ENCODE data around the gene DPCD.

DPCD gene

GRCh38 chr10:101617102-101617823 lies 29.1 kb downstream of the DPCD start:
- DNase-seq (ENCODE audit: low spot score), result no peak
- Histone ChIP-seq H3K4me1 (ENCODE audit: insufficient read depth, poor library complexity, severe bottlenecking) (no peaks in the 10 kb centered on the region), H3K27me3 (ENCODE audit: insufficient read depth, poor library complexity, severe bottlenecking) (no peaks in the 10 kb centered on the region), H3K27ac (ENCODE audit: poor library complexity, severe bottlenecking) (no peak overlapping the region), H3K36me3 (ENCODE audit: low read depth) (no peaks in the 10 kb centered on the region), H3K9me3 (ENCODE audit: severe bottlenecking) (no peaks in the 10 kb centered on the region), H3K4me3 (ENCODE audit: severe bottlenecking) (no peak overlapping the region)
- TF ChIP-seq CTCF (IDR thresholded peaks at IDR 0.05; ENCODE audit: poor library complexity, severe bottlenecking), result no peak
- ATAC-seq (ENCODE audit: low read depth), result no peak; the same call in 2 of the 3 replicates

- H3K27ac ChIP-seq (ENCODE audit: poor library complexity, severe bottlenecking), result no peak overlapping the region
- no peaks in the 10 kb centered on the region for H3K27me3 ChIP-seq (ENCODE audit: insufficient read depth, poor library complexity, severe bottlenecking)
- no peak for TF ChIP-seq CTCF (IDR thresholded peaks at IDR 0.05; ENCODE audit: poor library complexity, severe bottlenecking)
- DNase-seq (ENCODE audit: low spot score), result no peak
- H3K4me3 ChIP-seq (ENCODE audit: severe bottlenecking), result no peak overlapping the region
- no peaks in the 10 kb centered on the region for H3K9me3 ChIP-seq (ENCODE audit: severe bottlenecking)
- H3K36me3 ChIP-seq (ENCODE audit: low read depth), result no peaks in the 10 kb centered on the region
- no peaks in the 10 kb centered on the region for H3K4me1 ChIP-seq (ENCODE audit: insufficient read depth, poor library complexity, severe bottlenecking)
- no peak for ATAC-seq (ENCODE audit: low read depth)
These were observed 29.9 kb downstream of the DPCD start for GRCh38 chr10:101617824-101618568.

DNA sequence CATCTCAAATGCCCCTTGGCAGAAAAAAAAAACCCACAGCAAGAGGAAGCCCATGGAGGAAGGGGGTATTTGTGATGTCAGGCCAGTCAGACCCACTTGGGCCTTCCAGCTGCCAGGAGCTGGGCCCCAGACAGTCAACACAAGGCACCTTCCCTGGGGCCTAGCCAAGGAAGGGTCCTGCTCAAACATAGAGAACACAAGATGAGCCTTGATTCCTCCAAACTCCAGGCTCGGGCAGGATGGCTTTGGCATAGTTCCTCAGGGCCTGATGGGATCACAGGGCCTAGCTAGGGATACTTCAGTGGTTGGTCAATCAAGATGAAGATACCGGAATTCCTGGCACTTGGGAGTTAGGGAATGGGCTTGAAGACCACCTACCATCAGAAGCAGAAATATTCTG lies 30.8 kb downstream of the DPCD start:
- no peak overlapping the region for H3K27ac ChIP-seq (ENCODE audit: poor library complexity, severe bottlenecking)
- H3K4me1 ChIP-seq (ENCODE audit: insufficient read depth, poor library complexity, severe bottlenecking), result no peaks in the 10 kb centered on the region
- no peaks in the 10 kb centered on the region for H3K27me3 ChIP-seq (ENCODE audit: insufficient read depth, poor library complexity, severe bottlenecking)
- DNase-seq (ENCODE audit: low spot score) (no peak), ATAC-seq (ENCODE audit: low read depth) (no peak)
- no peaks in the 10 kb centered on the region for H3K36me3 ChIP-seq (ENCODE audit: low read depth)
- TF ChIP-seq CTCF (IDR thresholded peaks at IDR 0.05; ENCODE audit: poor library complexity, severe bottlenecking), result no peak
- no peaks in the 10 kb centered on the region for H3K9me3 ChIP-seq (ENCODE audit: severe bottlenecking)
- H3K4me3 ChIP-seq (ENCODE audit: severe bottlenecking), result no peak overlapping the region

DNA sequence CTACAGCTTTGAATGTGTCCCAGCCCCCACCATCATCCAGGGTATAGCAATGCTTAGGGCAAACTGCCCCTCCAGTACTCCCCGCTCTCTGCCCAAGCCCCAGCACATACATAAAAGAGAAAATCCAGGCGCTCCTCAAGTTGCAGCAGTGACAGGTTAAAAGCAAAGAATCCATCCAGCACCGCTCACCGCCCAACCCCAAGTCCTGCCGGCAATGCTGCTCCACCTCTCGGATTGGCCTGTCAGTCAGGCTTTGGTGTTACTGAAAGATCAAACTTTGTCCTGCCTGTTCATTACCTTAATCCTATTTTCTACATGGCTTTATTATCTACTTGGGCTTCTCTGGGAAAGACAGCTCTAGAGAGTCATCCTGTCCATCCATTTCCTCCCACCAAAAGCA lies 31.9 kb downstream of the DPCD start:
- Histone ChIP-seq H3K36me3 (ENCODE audit: low read depth) (peaks cover 6% of the 10 kb centered on the region), H3K9me3 (ENCODE audit: severe bottlenecking) (no peaks in the 10 kb centered on the region), H3K27ac (ENCODE audit: poor library complexity, severe bottlenecking) (no peak overlapping the region), H3K4me3 (ENCODE audit: severe bottlenecking) (no peak overlapping the region), H3K4me1 (ENCODE audit: insufficient read depth, poor library complexity, severe bottlenecking) (no peaks in the 10 kb centered on the region), H3K27me3 (ENCODE audit: insufficient read depth, poor library complexity, severe bottlenecking) (no peaks in the 10 kb centered on the region)
- DNase-seq (ENCODE audit: low spot score), result no peak
- no peak for ATAC-seq (ENCODE audit: low read depth)
- TF ChIP-seq CTCF (IDR thresholded peaks at IDR 0.05; ENCODE audit: poor library complexity, severe bottlenecking), result no peak

DNA sequence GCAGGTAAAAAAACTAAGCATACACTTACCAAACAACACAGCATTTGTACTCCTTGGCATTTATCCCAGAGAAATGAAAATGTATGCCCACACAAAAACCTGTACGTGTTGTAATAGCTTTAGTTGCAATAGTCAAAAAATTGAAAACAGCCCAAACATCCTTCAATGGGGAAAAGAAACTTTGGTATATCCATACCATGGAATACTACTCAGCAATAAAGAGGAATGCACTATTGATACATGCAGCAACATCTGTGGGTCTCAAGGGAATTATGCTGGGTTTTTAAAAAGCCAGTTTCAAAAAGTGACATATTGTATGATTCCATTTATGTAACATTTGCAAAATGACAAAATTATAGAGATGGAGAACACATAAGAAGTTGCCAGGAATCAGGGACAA lies 35.4 kb downstream of the DPCD start:
- Histone ChIP-seq H3K9me3 (ENCODE audit: severe bottlenecking) (no peaks in the 10 kb centered on the region), H3K27me3 (ENCODE audit: insufficient read depth, poor library complexity, severe bottlenecking) (no peaks in the 10 kb centered on the region), H3K4me3 (ENCODE audit: severe bottlenecking) (no peak overlapping the region), H3K4me1 (ENCODE audit: insufficient read depth, poor library complexity, severe bottlenecking) (no peaks in the 10 kb centered on the region), H3K36me3 (ENCODE audit: low read depth) (peaks cover 6% of the 10 kb centered on the region), H3K27ac (ENCODE audit: poor library complexity, severe bottlenecking) (no peak overlapping the region)
- ATAC-seq (ENCODE audit: low read depth), result no peak
- TF ChIP-seq CTCF (IDR thresholded peaks at IDR 0.05; ENCODE audit: poor library complexity, severe bottlenecking), result no peak
- no peak for DNase-seq (ENCODE audit: low spot score)

Measured in RWPE2 (cell line).